Hepatocyte (in vitro differentiated cells): ENCODE measurements around the gene SERPINA5.

ENCODE experiments used
- CTCF ChIP-seq: fragments of 200-600 bp; sonication (generic); IDR thresholded peaks from 2 replicates; pipeline ENCODE4 v1.5.1; 2016; ENCODE audit warnings: antibody characterized with exemption, mild to moderate bottlenecking; ENCODE audit not compliant: poor library complexity
- EZH2 ChIP-seq: fragments of 200-600 bp; sonication (generic); IDR thresholded peaks from 2 replicates; pipeline ENCODE4 v1.6.1; 2016; ENCODE audit warnings: antibody characterized with exemption, mild to moderate bottlenecking, borderline replicate concordance
- EZH2phosphoT487 ChIP-seq: fragments of 200-600 bp; sonication (generic); IDR thresholded peaks from one replicate; pipeline ENCODE4 v1.6.1; 2018; ENCODE audit warnings: antibody characterized with exemption, mild to moderate bottlenecking, low read depth, moderate library complexity; ENCODE audit not compliant: unreplicated experiment, severe bottlenecking

GRCh38 chr14:94586635-94587034 lies 5.4 kb downstream of the SERPINA5 start:
- TF ChIP-seq CTCF (no peak), EZH2 (no peak), EZH2phosphoT487 (no peak)
